ENCODE measurements around the gene GALP.

The GALP gene

DNA sequence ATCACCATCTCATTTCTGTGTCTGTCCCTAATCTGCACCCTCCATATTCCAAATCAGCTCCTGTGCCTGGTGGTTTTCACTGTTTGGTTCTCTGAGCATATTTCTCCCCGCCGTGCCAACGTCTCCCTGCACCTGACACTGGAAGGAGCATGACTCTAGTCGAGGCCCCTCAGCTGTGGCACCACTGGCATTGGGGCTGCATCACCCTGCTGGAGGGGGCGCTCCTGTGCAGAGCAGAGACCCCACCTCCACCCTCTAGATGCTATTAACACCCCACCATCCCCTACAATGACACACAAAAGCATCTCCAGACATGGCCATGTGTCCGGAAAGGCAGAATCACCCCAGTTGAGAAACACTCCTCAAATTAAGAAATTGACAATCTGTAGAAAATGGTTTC lies 47.1 kb downstream of the GALP start (continued):
- TF ChIP-seq, protein P1, sequence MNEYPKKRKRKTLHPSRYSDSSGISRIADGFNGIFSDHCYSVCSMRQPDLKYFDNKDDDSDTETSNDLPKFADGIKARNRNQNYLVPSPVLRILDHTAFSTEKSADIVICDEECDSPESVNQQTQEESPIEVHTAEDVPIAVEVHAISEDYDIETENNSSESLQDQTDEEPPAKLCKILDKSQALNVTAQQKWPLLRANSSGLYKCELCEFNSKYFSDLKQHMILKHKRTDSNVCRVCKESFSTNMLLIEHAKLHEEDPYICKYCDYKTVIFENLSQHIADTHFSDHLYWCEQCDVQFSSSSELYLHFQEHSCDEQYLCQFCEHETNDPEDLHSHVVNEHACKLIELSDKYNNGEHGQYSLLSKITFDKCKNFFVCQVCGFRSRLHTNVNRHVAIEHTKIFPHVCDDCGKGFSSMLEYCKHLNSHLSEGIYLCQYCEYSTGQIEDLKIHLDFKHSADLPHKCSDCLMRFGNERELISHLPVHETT (tag by site-specific recombination; IDR thresholded peaks at IDR 0.05), result no peak
- no peak for TF ChIP-seq ZNF596 (tag by site-specific recombination; IDR thresholded peaks at IDR 0.05)
- TF ChIP-seq, protein P2, sequence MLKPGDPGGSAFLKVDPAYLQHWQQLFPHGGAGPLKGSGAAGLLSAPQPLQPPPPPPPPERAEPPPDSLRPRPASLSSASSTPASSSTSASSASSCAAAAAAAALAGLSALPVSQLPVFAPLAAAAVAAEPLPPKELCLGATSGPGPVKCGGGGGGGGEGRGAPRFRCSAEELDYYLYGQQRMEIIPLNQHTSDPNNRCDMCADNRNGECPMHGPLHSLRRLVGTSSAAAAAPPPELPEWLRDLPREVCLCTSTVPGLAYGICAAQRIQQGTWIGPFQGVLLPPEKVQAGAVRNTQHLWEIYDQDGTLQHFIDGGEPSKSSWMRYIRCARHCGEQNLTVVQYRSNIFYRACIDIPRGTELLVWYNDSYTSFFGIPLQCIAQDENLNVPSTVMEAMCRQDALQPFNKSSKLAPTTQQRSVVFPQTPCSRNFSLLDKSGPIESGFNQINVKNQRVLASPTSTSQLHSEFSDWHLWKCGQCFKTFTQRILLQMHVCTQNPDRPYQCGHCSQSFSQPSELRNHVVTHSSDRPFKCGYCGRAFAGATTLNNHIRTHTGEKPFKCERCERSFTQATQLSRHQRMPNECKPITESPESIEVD (tag by site-specific recombination; IDR thresholded peaks at IDR 0.05), result no peak
- no peak for TF ChIP-seq ZNF266 (tag by site-specific recombination; IDR thresholded peaks at IDR 0.05; ENCODE audit: low read depth)

DNA sequence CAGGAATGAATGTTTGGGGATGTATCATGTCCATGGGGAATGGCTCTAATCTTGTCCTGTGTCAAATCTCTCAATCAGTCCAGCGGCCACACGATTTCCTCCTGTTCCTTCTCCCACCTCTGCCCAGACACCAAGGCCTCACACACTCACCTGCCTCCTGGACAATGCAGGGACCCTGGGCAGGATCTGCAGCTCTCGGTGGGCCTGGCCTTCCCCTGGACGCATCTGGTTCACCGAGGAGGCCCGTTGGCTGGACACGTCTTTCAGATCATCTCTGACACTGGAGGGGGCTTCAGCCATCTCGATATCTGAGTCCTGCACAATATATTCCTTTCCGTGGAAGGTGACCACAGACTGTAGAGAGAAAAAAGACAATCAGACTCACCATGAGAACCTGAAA lies 47.7 kb downstream of the GALP start:
- TF ChIP-seq YY1 (tag by site-specific recombination; IDR thresholded peaks at IDR 0.05), result no peak
- no peak for TF ChIP-seq ZNF132 (tag by site-specific recombination; IDR thresholded peaks at IDR 0.05; ENCODE audit: borderline replicate concordance)
- TF ChIP-seq PRDM1 (tag by site-specific recombination; IDR thresholded peaks at IDR 0.05), result no peak
- TF ChIP-seq ZNF140 (tag by site-specific recombination; IDR thresholded peaks at IDR 0.05), result no peak
- H3K4me1 ChIP-seq (ENCODE audit: control insufficient read depth, insufficient read depth, low read length), result no peaks in the 10 kb centered on the region
- no peaks in the 10 kb centered on the region for H3K9me3 ChIP-seq (ENCODE audit: control insufficient read depth, insufficient read depth, low read depth, low read length)
- peaks cover 0 to 6% of the 10 kb centered on the region in 2 experiments; a peak in 1 of 3 replicates for H3K36me3 ChIP-seq (ENCODE audit: control insufficient read depth in 2 of 2, insufficient read depth in 1 of 2, low read length in 2 of 2)
- no peak overlapping the region for H3K27ac ChIP-seq (ENCODE audit: extremely low read depth, low read depth, low read length)
- no peak overlapping the region for H3K4me3 ChIP-seq (ENCODE audit: low read depth, low read length)
- CTCF ChIA-PET, result interaction anchor here (0.7 kb wide), 1 partner anchor 128 kb away, joined by 3 read pairs; no protein-coding TSS in a partner anchor
- POLR2A ChIA-PET, result no interaction called here

Measured in HEK293 (cell line).